Keratinocyte (primary cell): Measurements from ENCODE around the gene C16orf96.

ENCODE experiments used
- EZH2 ChIP-seq: IDR thresholded peaks from one replicate; pipeline ENCODE4 v1.6.1; 2012; ENCODE audit warnings: inconsistent platforms, mild to moderate bottlenecking, low read length, moderate library complexity
- TF ChIP-seq, protein P1 (sequence below), 3 experiments: IDR thresholded peaks in 1 of 3; conservative IDR thresholded peaks in 1 of 3; optimal IDR thresholded peaks in 1 of 3; 2 replicates in 2 of 3; 3 replicates in 1 of 3; pipeline versions ENCODE3 to v1.5.1; 2011; ENCODE audit warnings: low read length in 3 of 3, mild to moderate bottlenecking in 3 of 3, moderate library complexity in 2 of 3, control low read depth in 1 of 3, inconsistent platforms in 1 of 3; ENCODE audit not compliant: insufficient read depth in 2 of 3; ENCODE audit errors: extremely low read depth in 1 of 3

DNA sequence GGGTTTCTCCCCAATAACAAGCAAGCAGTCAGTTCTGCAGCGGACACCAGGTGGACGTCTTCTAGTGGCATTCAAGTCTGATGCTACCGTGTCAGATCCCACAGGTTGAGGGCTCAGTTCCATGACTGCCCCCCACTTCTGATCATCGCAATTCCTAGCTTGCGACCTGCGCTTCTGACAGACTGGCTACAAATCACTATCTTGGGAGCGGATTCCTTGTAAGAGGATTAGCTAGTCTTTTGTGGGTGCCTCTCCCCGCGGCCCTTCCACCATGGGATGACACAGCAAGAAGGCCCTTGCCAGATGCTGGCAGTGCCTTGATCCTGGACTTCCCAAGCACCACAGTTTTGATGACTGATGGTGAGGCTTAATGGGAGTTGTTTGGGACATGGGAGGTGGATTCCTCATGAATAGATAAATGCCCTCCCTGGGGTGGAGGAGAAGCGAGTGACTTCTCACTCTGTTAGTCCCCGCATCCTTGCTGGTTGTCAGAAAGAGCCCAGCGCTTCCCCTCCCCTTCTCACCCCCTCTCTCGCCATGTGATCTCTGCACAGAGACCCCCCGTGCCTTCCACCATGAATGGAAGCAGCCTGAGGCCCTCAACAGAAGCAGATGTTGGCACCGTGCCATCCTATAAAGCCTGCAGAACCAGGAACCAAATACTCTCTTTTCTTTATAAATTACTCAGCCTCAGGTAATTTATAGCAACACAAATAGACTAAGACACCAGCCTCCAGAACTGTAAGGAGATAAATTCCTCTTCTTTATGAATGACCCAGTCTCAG, 36.7 kb upstream of the C16orf96 start:
- TF ChIP-seq EZH2, result no peak
- TF ChIP-seq, protein P1, sequence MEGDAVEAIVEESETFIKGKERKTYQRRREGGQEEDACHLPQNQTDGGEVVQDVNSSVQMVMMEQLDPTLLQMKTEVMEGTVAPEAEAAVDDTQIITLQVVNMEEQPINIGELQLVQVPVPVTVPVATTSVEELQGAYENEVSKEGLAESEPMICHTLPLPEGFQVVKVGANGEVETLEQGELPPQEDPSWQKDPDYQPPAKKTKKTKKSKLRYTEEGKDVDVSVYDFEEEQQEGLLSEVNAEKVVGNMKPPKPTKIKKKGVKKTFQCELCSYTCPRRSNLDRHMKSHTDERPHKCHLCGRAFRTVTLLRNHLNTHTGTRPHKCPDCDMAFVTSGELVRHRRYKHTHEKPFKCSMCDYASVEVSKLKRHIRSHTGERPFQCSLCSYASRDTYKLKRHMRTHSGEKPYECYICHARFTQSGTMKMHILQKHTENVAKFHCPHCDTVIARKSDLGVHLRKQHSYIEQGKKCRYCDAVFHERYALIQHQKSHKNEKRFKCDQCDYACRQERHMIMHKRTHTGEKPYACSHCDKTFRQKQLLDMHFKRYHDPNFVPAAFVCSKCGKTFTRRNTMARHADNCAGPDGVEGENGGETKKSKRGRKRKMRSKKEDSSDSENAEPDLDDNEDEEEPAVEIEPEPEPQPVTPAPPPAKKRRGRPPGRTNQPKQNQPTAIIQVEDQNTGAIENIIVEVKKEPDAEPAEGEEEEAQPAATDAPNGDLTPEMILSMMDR (optimal IDR thresholded peaks at IDR 0.05 in 1 of 3, IDR thresholded peaks at IDR 0.05 in 1 of 3, conservative IDR thresholded peaks at IDR 0.05 in 1 of 3; ENCODE audit: extremely low read depth in 1 of 3, insufficient read depth in 2 of 3, low read length in 3 of 3), result no peak
